ENCODE data around the gene SCN10A.

SCN10A gene

DNA sequence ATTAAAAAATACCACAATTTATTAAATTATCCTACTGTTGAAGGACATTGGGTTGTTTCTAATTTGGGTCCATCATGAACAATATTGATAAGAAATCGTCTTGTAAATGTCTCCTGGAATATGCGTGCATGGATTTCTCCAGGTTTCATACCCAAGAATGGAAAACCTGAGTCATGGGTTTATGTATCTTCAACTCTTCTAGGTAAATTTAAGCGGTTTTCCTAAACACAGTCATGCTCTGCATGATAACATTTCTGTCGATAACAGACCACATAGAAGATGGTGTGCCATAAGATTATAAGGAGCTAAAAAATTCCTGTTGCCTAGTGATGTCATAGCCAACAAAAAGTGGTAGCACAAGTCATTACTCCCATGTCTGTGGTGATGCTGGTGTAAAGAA is 126.7 kb downstream of the SCN10A start:
- H3K4me1 ChIP-seq (ENCODE audit: insufficient read depth, poor library complexity, severe bottlenecking): no peaks in the 10 kb centered on the region
- ATAC-seq (ENCODE audit: low read depth) (no peak), DNase-seq (ENCODE audit: low spot score) (no peak)
- no peaks in the 10 kb centered on the region for H3K27me3 ChIP-seq (ENCODE audit: insufficient read depth, poor library complexity, severe bottlenecking)
- no peaks in the 10 kb centered on the region for H3K36me3 ChIP-seq (ENCODE audit: low read depth)
- H3K9me3 ChIP-seq (ENCODE audit: severe bottlenecking): no peaks in the 10 kb centered on the region
- H3K4me3 ChIP-seq (ENCODE audit: severe bottlenecking): no peak overlapping the region
- TF ChIP-seq, protein P1, sequence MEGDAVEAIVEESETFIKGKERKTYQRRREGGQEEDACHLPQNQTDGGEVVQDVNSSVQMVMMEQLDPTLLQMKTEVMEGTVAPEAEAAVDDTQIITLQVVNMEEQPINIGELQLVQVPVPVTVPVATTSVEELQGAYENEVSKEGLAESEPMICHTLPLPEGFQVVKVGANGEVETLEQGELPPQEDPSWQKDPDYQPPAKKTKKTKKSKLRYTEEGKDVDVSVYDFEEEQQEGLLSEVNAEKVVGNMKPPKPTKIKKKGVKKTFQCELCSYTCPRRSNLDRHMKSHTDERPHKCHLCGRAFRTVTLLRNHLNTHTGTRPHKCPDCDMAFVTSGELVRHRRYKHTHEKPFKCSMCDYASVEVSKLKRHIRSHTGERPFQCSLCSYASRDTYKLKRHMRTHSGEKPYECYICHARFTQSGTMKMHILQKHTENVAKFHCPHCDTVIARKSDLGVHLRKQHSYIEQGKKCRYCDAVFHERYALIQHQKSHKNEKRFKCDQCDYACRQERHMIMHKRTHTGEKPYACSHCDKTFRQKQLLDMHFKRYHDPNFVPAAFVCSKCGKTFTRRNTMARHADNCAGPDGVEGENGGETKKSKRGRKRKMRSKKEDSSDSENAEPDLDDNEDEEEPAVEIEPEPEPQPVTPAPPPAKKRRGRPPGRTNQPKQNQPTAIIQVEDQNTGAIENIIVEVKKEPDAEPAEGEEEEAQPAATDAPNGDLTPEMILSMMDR (IDR thresholded peaks at IDR 0.05; ENCODE audit: poor library complexity, severe bottlenecking): no peak
- H3K27ac ChIP-seq (ENCODE audit: poor library complexity, severe bottlenecking): no peak overlapping the region

DNA sequence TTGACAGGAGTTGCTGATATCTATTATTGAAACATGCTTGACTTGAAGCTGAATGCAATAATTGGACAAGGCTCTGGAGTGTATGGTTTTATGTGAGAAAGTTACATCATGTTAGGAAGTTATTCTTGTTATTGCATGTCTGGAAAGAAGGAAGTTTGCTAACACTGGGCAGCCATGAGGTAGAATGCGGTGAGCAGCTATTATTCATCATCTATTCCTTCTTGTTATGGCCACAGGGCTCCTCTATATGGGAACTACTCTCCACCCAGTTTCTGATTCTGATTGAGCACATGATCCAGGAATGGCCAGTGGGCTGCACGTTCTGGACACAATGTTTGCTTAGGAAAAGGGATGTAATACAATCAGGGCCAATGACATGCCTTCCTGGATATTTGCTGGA is 128.7 kb downstream of the SCN10A start:
- Histone ChIP-seq H3K27me3 (ENCODE audit: insufficient read depth, poor library complexity, severe bottlenecking) (no peaks in the 10 kb centered on the region), H3K9me3 (ENCODE audit: severe bottlenecking) (no peaks in the 10 kb centered on the region), H3K4me1 (ENCODE audit: insufficient read depth, poor library complexity, severe bottlenecking) (no peaks in the 10 kb centered on the region), H3K4me3 (ENCODE audit: severe bottlenecking) (no peak overlapping the region), H3K36me3 (ENCODE audit: low read depth) (no peaks in the 10 kb centered on the region), H3K27ac (ENCODE audit: poor library complexity, severe bottlenecking) (no peak overlapping the region)
- TF ChIP-seq, protein P1 (IDR thresholded peaks at IDR 0.05; ENCODE audit: poor library complexity, severe bottlenecking): no peak
- ATAC-seq (ENCODE audit: low read depth) (0 out of 3 replicates have a peak, but pooled peaks have one; percentile 33), DNase-seq (ENCODE audit: low spot score) (no peak)

DNA sequence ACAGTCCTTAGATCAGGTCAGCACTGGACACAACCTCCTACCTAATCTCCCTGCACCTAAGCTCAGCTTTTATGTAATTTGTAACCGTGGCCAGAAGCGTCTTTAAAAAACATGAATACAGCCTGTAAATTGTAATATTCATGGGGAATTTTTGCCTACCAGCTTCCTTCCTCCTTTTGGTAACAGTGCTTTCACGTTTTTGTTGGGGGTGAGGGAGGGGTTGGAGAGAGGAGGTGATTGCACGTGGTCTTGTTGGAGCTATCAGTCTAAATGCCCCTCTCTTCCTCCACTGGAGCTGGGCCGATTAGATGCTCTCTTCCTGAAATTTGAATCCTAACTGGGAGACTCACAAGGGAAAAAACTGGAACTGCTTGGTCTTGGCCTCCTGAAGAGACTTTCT is 131.5 kb downstream of the SCN10A start:
- ATAC-seq (ENCODE audit: low read depth) (no peak), DNase-seq (ENCODE audit: low spot score) (no peak)
- H3K27ac ChIP-seq (ENCODE audit: poor library complexity, severe bottlenecking): no peak overlapping the region
- TF ChIP-seq, protein P1 (IDR thresholded peaks at IDR 0.05; ENCODE audit: poor library complexity, severe bottlenecking): no peak
- H3K4me1 ChIP-seq (ENCODE audit: insufficient read depth, poor library complexity, severe bottlenecking): no peaks in the 10 kb centered on the region
- H3K27me3 ChIP-seq (ENCODE audit: insufficient read depth, poor library complexity, severe bottlenecking): no peaks in the 10 kb centered on the region
- no peaks in the 10 kb centered on the region for H3K9me3 ChIP-seq (ENCODE audit: severe bottlenecking)
- no peak overlapping the region for H3K4me3 ChIP-seq (ENCODE audit: severe bottlenecking)
- no peaks in the 10 kb centered on the region for H3K36me3 ChIP-seq (ENCODE audit: low read depth)

DNA sequence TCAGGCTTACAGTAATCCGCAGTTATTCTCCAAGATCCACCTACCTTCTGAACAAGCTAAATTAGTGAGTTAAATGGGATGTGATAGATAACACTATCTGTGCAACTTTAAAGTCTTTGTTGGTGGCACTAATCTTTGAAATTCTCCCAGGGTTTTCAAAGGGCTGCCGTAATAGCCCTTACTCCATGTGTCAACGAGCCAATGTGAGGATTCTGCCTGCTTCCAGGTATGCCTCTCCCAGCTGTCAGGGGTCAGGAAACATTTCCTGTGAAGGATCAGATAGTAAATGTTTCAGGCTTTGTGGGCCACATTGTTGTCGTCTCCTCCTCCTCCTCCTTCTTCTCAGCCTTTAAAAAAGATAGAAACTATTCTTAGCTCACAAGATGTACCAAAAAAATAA is 146.3 kb downstream of the SCN10A start:
- TF ChIP-seq, protein P1 (IDR thresholded peaks at IDR 0.05; ENCODE audit: poor library complexity, severe bottlenecking): no peak
- Histone ChIP-seq H3K27me3 (ENCODE audit: insufficient read depth, poor library complexity, severe bottlenecking) (peaks cover 3% of the 10 kb centered on the region), H3K36me3 (ENCODE audit: low read depth) (no peaks in the 10 kb centered on the region), H3K4me3 (ENCODE audit: severe bottlenecking) (no peak overlapping the region), H3K27ac (ENCODE audit: poor library complexity, severe bottlenecking) (no peak overlapping the region), H3K4me1 (ENCODE audit: insufficient read depth, poor library complexity, severe bottlenecking) (no peaks in the 10 kb centered on the region), H3K9me3 (ENCODE audit: severe bottlenecking) (no peaks in the 10 kb centered on the region)
- DNase-seq (ENCODE audit: low spot score) (no peak), ATAC-seq (ENCODE audit: low read depth) (no peak)

DNA sequence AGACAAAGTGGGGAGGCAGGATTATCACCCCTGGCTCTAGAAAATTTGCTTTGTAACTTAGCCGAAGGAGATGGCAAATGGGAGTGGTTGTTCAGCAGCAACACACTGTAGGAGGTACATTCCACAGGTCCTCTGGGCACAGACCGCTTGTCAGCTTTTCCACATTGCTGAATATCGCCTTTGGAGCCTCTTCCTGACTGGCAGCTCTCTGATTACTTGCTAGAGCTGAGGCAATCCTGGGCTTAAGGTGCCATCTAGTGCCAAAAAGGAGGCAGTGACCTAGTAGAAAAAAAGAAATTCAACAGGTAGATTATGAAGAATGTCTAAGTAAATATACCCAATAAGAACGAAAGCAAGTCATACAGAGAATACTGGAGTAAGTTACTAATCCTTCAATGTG is 153.5 kb downstream of the SCN10A start:
- DNase-seq (ENCODE audit: low spot score) (no peak), ATAC-seq (ENCODE audit: low read depth) (peak; percentile 73)
- Histone ChIP-seq H3K27me3 (ENCODE audit: insufficient read depth, poor library complexity, severe bottlenecking) (peaks cover 3% of the 10 kb centered on the region), H3K36me3 (ENCODE audit: low read depth) (no peaks in the 10 kb centered on the region), H3K4me1 (ENCODE audit: insufficient read depth, poor library complexity, severe bottlenecking) (no peaks in the 10 kb centered on the region), H3K4me3 (ENCODE audit: severe bottlenecking) (no peak overlapping the region), H3K9me3 (ENCODE audit: severe bottlenecking) (peaks cover 2% of the 10 kb centered on the region), H3K27ac (ENCODE audit: poor library complexity, severe bottlenecking) (no peak overlapping the region)
- TF ChIP-seq, protein P1 (IDR thresholded peaks at IDR 0.05; ENCODE audit: poor library complexity, severe bottlenecking): peak; percentile 62
